Transverse colon (tissue), 4 donors: ENCODE data around the gene RPS27L.

ENCODE experiments used
- CTCF ChIP-seq, 5 experiments: fragments of 200-600 bp in 3 of 5; fragments of 450-650 bp in 2 of 5; sonication (generic) in 3 of 5; IDR thresholded peaks; 1 replicate in 2 of 5; 2 replicates in 3 of 5; pipeline ENCODE4 v1.5.1; 2016 to 2017; ENCODE audit warnings: antibody characterized with exemption in 5 of 5, inconsistent platforms in 3 of 5, mild to moderate bottlenecking in 2 of 5, moderate library complexity in 1 of 5
- EP300 ChIP-seq: sonication (generic); formaldehyde crosslinking; IDR thresholded peaks from one replicate; pipeline ENCODE4 v1.6.1; 2017; ENCODE audit warnings: antibody characterized with exemption, low read depth
- POLR2A ChIP-seq: fragments of 450-650 bp; IDR thresholded peaks from one replicate; pipeline ENCODE4 v1.6.1; 2016; ENCODE audit warnings: antibody characterized with exemption, mild to moderate bottlenecking, moderate library complexity
- POLR2AphosphoS5 ChIP-seq, 3 donors: sonication (generic); formaldehyde crosslinking; IDR thresholded peaks; one replicate each; pipeline ENCODE4 v1.6.1; 2016; ENCODE audit warnings: antibody characterized with exemption in 3 of 3

- no peak for TF ChIP-seq POLR2A
- no peak for TF ChIP-seq CTCF (IDR thresholded peaks at IDR 0.05)
- peak in 1 of 3 donors; percentile 37 for TF ChIP-seq POLR2AphosphoS5 (IDR thresholded peaks at IDR 0.05)
- TF ChIP-seq EP300, result no peak
Measured at GRCh38 chr15:63156086-63156710, 1.1 kb downstream of the RPS27L start.
